ENCODE measurements around the gene RBCK1.

DNA sequence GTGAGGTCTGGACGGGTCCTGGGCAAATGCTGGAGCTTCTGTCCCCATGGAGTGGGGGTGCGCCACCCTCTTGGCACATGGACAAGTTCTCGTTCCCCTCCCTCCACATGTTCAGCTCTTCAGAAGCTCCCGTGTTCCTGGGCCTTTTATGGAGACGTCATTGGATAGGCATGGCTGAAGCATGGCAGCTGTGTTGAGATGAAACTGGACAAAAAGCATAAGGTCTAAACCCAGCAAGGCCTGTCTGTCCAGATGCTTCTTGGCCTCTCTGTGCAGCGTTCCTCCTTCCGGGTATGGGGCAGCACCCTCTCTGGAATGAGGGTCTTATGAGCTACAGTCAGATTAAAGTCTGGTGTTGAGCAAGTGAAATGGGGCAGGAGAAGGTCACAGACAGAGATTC, 27.5 kb downstream of the RBCK1 start:
- TF ChIP-seq, protein P1, sequence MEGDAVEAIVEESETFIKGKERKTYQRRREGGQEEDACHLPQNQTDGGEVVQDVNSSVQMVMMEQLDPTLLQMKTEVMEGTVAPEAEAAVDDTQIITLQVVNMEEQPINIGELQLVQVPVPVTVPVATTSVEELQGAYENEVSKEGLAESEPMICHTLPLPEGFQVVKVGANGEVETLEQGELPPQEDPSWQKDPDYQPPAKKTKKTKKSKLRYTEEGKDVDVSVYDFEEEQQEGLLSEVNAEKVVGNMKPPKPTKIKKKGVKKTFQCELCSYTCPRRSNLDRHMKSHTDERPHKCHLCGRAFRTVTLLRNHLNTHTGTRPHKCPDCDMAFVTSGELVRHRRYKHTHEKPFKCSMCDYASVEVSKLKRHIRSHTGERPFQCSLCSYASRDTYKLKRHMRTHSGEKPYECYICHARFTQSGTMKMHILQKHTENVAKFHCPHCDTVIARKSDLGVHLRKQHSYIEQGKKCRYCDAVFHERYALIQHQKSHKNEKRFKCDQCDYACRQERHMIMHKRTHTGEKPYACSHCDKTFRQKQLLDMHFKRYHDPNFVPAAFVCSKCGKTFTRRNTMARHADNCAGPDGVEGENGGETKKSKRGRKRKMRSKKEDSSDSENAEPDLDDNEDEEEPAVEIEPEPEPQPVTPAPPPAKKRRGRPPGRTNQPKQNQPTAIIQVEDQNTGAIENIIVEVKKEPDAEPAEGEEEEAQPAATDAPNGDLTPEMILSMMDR (conservative IDR thresholded peaks at IDR 0.05) = no peak
- no peak for TF ChIP-seq ZFX (IDR thresholded peaks at IDR 0.05)
